SH-SY5Y (cell line): ENCODE measurements around the gene UBE3D.

Experiments
- GATA2 ChIP-seq: IDR thresholded peaks from 2 replicates; pipeline ENCODE4 v1.6.1; 2011; ENCODE audit warnings: mild to moderate bottlenecking, low read depth, low read length
- GATA3 ChIP-seq: IDR thresholded peaks from 2 replicates; pipeline ENCODE4 v1.6.1; 2011; ENCODE audit warnings: low read depth, mild to moderate bottlenecking, low read length, moderate library complexity

The UBE3D gene

GRCh38 chr6:83067448-83068439 lies 2.1 kb upstream of the UBE3D start, which contains the start of gene DOP1A:
DOP1A (plus strand) TSS chr6:83067671; CDS start chr6:83096978, 29,307 bp downstream.
- TF ChIP-seq GATA2 (no peak), GATA3 (no peak)

DNA sequence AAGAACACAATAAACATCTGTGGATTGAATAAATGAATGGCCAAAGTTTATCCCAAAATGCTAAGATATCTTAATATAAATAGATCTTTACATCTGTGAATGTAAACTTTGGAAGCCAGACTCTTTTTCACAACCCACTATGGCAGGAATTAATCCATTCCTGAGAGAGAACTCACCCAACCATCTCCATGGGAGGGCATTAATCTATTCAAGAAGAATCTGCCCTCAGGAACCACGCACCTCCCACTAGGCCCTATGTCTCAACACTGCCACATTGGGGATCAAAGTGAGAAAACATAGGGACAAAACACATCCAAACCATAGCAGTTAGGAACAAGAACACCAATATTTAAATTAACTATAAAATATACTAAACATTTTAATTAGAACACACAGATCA lies 3.4 kb downstream of the UBE3D start:
- TF ChIP-seq GATA2 (no peak), GATA3 (no peak)

GRCh38 chr6:83061190-83061589 lies 4.5 kb downstream of the UBE3D start:
- TF ChIP-seq GATA2 (no peak), GATA3 (no peak)

- TF ChIP-seq GATA2 (no peak), GATA3 (no peak)
Observed at GRCh38 chr6:83057705-83058321, 7.8 kb downstream of the UBE3D start.

- no peak for TF ChIP-seq GATA2
- TF ChIP-seq GATA3, result no peak
Observed at GRCh38 chr6:83055366-83055964, 10.2 kb downstream of the UBE3D start.

DNA sequence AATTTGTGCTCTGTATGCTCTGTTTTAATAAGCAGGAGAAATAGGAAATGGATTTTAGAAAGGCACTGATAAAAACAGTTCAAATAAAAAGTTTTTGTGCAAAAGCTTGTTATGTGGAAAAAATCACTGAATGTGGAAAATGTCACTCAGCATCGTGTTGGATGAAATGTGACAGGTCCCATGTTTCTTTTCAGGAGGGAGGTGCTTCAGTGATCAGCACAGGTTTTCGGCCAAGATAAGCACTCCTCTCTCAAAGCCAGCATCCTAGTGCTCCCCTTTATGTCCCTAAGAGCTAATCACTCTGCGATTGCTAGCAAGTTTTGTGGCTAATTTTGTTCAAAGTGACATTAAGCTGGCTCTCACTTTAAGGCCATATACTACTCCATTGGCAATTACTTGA lies 12.0 kb downstream of the UBE3D start:
- no peak for TF ChIP-seq GATA3
- peak; percentile 45; the same call in 1 of the 2 replicates for TF ChIP-seq GATA2

DNA sequence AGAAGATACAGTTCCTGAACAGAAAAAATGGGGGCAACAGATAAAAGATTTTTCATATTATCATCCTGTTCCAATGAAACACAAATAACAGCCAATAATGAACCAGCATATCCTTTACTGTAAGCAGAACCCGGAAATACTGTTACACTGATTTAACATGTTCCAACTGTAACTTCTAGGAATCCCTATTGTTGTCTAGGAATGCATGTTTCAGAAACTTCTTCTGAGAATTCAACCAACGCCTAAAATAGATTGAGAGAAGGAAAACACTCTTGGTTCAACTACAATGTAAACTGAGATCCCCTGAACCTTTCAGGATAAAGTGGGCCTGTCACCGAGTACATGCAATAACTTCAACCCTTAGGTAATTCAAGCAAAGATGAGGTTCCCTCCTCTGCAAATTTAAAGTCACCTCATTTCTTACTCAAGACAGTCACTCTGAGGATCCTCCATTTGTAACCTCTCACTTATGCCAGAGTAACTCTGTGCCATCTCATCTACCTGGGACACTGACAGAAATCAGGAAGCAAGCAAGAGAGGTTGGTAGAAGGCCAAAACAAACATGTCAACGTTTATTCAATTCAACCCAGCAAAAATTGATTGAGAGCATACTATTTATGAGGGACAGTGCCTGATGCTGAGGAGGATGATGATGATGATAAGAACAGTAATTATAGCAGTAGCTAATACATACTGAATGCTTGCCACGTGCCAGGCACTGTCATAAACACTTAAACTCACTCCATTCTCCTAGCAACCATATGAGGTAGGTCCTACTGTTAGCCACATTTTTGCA lies 14.1 kb downstream of the UBE3D start:
- no peak for TF ChIP-seq GATA3
- TF ChIP-seq GATA2, result no peak

- TF ChIP-seq GATA2 (no peak), GATA3 (no peak)
Observed at GRCh38 chr6:83047065-83047754, 18.4 kb downstream of the UBE3D start.

DNA sequence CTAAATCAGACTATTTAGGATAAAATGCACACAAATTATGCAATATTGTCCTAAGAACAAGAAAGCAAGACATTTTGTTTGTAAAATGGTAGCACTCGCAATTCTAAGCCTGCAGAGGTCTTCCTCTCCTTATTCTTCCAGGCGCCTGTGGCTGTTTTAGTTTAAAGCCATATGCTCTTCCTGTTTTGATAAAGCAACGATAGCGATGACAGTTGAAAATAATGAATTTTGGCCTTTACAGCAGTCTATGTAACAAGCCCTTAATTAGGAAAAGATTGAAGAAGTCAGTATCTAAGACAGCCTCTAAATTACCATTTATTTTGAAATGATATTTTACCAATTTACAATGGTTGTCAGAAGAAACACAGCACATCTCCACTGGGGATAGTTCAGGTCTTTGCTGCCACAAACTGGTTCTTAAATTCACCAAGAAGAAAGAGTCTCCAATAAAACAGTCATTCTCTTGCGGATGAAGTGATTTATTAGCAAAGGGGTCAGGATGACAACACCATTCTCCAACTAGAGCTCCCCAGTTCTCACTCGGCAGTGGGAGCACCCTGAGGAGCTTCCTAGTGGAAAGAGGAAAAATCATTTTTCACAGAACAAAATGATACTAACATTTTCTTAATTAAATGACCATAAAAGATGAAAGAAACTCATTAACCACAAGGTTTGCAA lies 21.4 kb downstream of the UBE3D start:
- TF ChIP-seq GATA2 (peak; percentile 21; the same call in 1 of the 2 replicates), GATA3 (no peak; the same call in 1 of the 2 replicates)

DNA sequence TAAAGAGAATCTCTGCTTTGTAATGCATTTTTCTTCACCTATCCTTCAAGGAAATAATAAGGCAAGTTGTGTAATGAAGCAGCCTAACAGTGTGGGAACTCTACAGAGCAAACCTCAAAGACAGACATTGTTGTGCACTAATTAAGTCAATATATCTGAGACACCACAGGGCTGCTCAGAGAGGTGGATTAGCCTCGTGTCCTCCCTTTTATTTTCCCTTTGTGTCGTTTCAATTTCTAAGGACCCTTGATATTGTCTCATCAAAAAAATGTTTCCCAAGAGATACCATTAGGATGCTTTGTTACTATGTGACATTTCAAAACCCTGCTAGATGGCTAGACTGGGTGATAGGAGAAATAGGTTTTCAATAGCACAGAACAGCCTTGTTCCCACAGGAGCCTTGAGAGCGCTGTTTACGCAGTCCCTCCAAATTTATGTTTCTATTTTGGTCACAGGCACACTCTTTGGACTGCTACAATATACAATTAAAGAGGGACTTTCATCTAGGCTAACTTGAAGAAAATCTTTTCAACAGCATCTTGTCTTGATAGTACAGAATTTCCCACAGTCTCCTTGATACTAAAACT lies 23.1 kb downstream of the UBE3D start:
- TF ChIP-seq GATA3, result no peak

DNA sequence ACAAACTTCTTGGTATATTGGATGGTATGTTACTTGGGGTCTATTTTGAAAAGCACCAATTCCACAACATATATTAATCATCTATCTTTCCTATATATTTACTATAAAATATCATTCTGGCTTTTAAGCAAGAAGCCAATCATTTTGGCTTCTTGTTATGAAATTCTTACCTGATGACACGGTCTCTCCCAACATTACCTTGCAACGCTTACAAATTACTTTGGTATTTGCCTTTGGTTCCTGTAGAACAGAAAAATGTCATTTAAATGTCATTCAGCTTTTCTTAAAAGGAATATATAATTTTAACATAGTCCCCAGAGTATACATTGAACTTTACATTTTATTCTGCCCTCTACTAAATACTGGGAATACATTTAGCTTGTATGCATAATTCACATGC lies 27.4 kb downstream of the UBE3D start:
- TF ChIP-seq GATA3 (no peak), GATA2 (no peak)

- TF ChIP-seq GATA3 (no peak), GATA2 (no peak)
Observed at GRCh38 chr6:83031689-83032088, 34.0 kb downstream of the UBE3D start.
